Tibial artery (tissue), 4 donors: ENCODE results near the gene THEM4.
"Not testable (repeated sequence)": the region's sequence is repeated elsewhere in the genome, so short reads cannot be mapped to it uniquely, and the experiment has no call there.

ENCODE experiments used
- DNase-seq, 2 donors: peaks; one replicate each; pipeline ENCODE4 v3.0.0-alpha.2; 2019
- H3K27ac ChIP-seq, 2 donors: fragments of 200-600 bp; sonication (generic) in 1 of 2; 1 replicate in 1 of 2; 2 replicates in 1 of 2; pipeline ENCODE4 v1.5.1; 2018 to 2019; ENCODE audit warnings: mild to moderate bottlenecking in 1 of 2
- H3K27me3 ChIP-seq, 2 donors: fragments of 200-600 bp; sonication (generic) in 1 of 2; one replicate each; pipeline versions ENCODE4 v1.5.1 to v1.6.0; 2016 to 2019
- H3K36me3 ChIP-seq, 3 donors: fragments of 200-600 bp; sonication (generic) in 2 of 3; one replicate each; pipeline ENCODE4 v1.5.1; 2016 to 2019; ENCODE audit warnings: mild to moderate bottlenecking in 2 of 3
- H3K4me1 ChIP-seq, 4 donors: fragments of 200-600 bp; sonication (generic) in 2 of 4; 1 replicate in 3 of 4; 2 replicates in 1 of 4; pipeline ENCODE4 v1.5.1; 2016 to 2019
- H3K4me3 ChIP-seq, 2 donors: fragments of 200-600 bp; sonication (generic) in 1 of 2; 1 replicate in 1 of 2; 2 replicates in 1 of 2; pipeline ENCODE4 v1.5.1; 2018 to 2019; ENCODE audit warnings: mild to moderate bottlenecking in 2 of 2
- H3K9me3 ChIP-seq, 3 donors: fragments of 200-600 bp; sonication (generic) in 1 of 3; one replicate each; pipeline ENCODE4 v1.5.1; 2016 to 2019
- intact Hi-C: fragments of 100-400 bp; cut with DNase I; formaldehyde crosslinking; loops from one replicate; pipeline ENCODE4 v1.15.0; 2023; ENCODE audit warnings: low total_unique reads
- TF ChIP-seq, protein P1 (sequence below), 2 experiments: fragments of 200-600 bp in 1 of 2; fragments of 450-650 bp in 1 of 2; IDR thresholded peaks; one replicate each; pipeline ENCODE4 v1.5.1; 2017 to 2019; ENCODE audit warnings: antibody characterized with exemption in 2 of 2, mild to moderate bottlenecking in 1 of 2, moderate library complexity in 1 of 2

THEM4 gene

DNA sequence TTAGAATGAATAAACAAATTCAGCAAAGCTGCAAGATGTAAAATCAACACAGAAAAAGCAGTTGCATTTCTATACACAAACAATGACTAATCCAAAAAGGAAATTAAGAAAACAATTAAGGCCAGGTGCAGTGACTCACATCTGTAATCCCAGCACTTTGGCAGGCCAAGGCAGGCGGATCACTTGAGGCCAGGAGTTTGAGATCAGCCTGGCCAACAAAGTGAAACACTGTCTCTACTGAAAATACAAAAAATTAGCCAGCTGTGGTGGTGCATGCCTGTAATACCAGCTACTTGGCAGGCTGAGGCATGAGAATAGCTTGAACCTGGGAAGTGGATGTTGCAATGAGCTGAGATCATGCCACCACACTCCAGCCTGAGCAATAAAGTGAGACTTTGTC lies 22.3 kb downstream of the THEM4 start:
- Histone ChIP-seq H3K36me3 (peaks cover 15 to 59% (median 25%) of the 10 kb centered on the region in 3 donors), H3K4me1 (no peaks in the 10 kb centered on the region), H3K27ac (no peak overlapping the region), H3K27me3 (no peaks in the 10 kb centered on the region), H3K9me3 (no peaks in the 10 kb centered on the region), H3K4me3 (no peak overlapping the region)
- intact Hi-C loops: no loop called here
- no peak for DNase-seq
- TF ChIP-seq, protein P1, sequence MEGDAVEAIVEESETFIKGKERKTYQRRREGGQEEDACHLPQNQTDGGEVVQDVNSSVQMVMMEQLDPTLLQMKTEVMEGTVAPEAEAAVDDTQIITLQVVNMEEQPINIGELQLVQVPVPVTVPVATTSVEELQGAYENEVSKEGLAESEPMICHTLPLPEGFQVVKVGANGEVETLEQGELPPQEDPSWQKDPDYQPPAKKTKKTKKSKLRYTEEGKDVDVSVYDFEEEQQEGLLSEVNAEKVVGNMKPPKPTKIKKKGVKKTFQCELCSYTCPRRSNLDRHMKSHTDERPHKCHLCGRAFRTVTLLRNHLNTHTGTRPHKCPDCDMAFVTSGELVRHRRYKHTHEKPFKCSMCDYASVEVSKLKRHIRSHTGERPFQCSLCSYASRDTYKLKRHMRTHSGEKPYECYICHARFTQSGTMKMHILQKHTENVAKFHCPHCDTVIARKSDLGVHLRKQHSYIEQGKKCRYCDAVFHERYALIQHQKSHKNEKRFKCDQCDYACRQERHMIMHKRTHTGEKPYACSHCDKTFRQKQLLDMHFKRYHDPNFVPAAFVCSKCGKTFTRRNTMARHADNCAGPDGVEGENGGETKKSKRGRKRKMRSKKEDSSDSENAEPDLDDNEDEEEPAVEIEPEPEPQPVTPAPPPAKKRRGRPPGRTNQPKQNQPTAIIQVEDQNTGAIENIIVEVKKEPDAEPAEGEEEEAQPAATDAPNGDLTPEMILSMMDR (IDR thresholded peaks at IDR 0.05): no peak

DNA sequence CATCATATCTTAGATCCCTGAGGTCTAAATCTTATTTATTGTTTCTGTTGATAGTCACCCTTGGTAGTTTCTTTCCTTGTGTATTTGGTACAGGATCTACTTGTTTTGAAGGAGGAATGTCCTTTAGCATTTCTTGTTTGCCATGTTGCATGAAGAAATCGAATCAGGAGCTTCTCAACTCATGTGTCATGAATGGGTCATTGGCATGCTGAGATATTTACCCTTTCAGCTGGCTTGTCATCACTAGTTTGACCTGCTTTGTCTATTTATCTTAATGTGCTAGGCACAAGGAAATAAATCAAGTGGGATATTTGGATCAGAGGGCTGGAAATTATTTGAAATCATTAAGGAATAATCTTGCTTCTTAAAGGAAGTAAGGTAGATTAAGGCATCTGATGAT lies 23.8 kb downstream of the THEM4 start:
- no peaks in the 10 kb centered on the region for H3K27me3 ChIP-seq
- no peaks in the 10 kb centered on the region for H3K4me1 ChIP-seq
- no peak overlapping the region for H3K4me3 ChIP-seq
- intact Hi-C loops: no loop called here
- no peaks in the 10 kb centered on the region for H3K9me3 ChIP-seq
- TF ChIP-seq, protein P1 (IDR thresholded peaks at IDR 0.05): no peak
- peaks cover 13 to 47% (median 25%) of the 10 kb centered on the region in 3 donors for H3K36me3 ChIP-seq
- H3K27ac ChIP-seq: no peak overlapping the region
- no peak for DNase-seq

DNA sequence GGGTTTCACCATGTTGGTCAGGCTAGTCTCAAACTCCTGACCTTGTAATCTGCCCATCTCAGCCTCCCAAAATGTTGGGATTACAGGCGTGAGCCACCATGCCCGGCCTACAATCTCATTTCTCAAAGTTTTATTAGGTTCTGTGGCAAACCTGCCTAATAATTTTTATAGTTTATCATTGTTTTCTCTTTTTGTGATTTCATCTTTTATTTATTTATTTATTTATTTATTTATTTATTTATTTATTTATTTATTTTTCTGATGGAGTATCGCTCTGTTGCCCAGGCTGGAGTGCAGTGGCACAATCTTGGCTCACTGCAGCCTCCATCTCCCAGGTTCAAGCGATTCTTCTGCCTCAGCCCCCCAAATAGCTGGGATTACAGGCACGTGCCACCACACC lies 24.4 kb downstream of the THEM4 start:
- intact Hi-C loops, H3K27me3 ChIP-seq, H3K27ac ChIP-seq, H3K9me3 ChIP-seq, H3K4me3 ChIP-seq, H3K4me1 ChIP-seq, DNase-seq: not testable (repeated sequence)
- peaks cover 17 to 41% (median 25%) of the 10 kb centered on the region in 3 donors for H3K36me3 ChIP-seq

DNA sequence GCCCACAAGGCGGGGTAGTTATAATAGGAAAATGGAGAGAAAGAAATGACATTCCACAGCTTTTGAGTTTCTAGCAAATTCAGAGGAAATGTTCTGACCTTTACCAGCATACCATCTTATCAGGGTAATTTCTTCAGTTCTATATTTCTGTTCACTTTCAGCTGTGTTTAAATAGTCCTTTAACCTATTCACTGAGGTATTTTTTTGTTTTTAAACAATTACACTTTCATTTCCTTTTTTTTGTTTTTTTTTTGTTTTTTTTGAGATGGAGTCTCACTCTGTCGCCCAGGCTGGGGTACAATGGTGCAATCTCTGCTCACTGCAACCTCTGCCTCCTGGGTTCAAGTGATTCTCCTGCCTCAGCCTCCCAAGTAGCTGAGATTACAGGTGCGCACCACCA lies 24.9 kb downstream of the THEM4 start:
- H3K36me3 ChIP-seq: peaks cover 17 to 39% (median 25%) of the 10 kb centered on the region in 3 donors
- H3K27me3 ChIP-seq, H3K4me3 ChIP-seq, intact Hi-C loops, DNase-seq, H3K9me3 ChIP-seq, H3K4me1 ChIP-seq, H3K27ac ChIP-seq: not testable (repeated sequence)

DNA sequence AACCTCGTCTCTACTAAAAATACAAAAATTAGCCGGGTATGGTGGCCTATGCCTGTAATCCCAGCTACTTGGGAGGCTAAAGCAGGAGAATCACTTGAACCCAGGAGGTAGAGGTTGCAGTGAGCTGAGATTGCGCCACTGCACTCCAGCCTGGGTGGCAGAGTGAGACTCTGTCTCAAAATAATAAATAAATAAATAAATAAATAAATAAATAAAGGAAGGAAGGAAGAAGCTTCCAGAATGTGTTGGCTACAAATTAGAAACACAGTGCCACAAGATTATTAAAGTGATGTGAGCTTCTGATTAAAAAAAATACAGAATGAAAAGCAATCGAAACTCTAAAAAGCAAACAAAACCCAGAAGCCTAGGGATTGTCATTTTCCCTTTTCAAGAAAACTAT lies 25.4 kb downstream of the THEM4 start:
- H3K4me1 ChIP-seq, H3K27me3 ChIP-seq, H3K27ac ChIP-seq, intact Hi-C loops, H3K9me3 ChIP-seq, H3K4me3 ChIP-seq, DNase-seq: not testable (repeated sequence)
- peaks cover 17 to 34% (median 22%) of the 10 kb centered on the region in 3 donors for H3K36me3 ChIP-seq

DNA sequence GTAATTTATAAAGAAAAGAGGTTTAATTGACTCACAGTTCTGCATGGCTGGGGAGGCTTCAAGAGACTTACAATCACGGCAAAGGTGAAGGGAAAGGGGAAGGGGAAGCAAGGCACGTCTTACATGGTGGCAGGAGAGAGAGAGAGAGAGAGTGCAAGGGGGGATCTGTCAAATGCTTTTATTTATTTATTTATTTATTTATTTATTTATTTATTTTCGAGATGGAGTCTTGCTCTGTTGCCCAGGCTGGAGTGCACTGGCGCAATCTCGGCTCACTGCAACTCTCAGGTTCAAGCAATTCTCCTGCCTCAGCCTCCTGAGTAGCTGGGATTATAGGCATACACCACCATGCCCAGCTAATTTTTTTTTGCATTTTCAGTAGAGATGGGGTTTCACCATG lies 26.4 kb downstream of the THEM4 start:
- H3K9me3 ChIP-seq, H3K27ac ChIP-seq, intact Hi-C loops, DNase-seq, H3K4me3 ChIP-seq, H3K27me3 ChIP-seq, H3K4me1 ChIP-seq: not testable (repeated sequence)
- peaks cover 9 to 24% (median 12%) of the 10 kb centered on the region in 3 donors for H3K36me3 ChIP-seq

DNA sequence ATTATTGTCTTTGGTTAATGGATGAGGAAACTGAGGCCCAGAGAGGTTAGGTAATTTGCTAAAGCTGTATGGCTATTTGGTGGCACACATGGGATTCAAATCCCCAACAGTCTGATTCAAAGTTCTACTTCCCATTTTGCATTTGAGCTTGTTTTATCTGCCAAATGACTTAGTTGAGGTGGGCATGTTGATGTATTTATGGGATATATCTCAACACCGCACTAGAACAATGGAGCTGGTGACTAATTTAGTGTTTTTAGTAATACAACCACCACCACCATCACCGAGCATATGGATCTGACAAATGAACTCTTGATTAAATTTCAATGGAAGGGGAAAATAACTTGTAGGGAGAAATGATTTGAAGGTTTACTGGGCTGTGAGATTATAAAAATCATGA lies 26.8 kb downstream of the THEM4 start:
- TF ChIP-seq, protein P1 (IDR thresholded peaks at IDR 0.05): no peak
- intact Hi-C loops: no loop called here

DNA sequence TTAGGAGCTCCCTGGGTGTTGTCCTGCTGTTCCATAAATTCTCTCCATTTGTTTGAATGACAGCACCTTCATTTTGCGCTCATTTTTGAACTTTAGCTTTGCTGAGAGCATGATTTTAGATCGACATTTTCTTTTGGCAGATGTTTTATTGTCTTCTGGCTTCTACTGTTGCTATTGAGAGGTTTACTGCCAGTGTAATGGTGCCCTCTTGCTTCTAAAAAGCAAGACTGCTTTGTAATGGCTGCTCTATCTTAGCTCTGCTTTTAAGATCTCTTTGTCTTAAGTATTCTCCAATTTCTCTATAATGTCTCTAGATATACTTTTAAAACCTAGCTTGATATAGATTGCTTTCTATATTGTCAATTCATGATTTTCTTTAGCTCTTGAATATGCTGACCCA lies 27.8 kb downstream of the THEM4 start:
- TF ChIP-seq, protein P1 (IDR thresholded peaks at IDR 0.05): no peak
- no peak overlapping the region for H3K4me3 ChIP-seq
- DNase-seq: no peak
- intact Hi-C loops: no loop called here
- no peak overlapping the region for H3K27ac ChIP-seq
- no peaks in the 10 kb centered on the region for H3K4me1 ChIP-seq
- H3K27me3 ChIP-seq: no peaks in the 10 kb centered on the region
- H3K9me3 ChIP-seq: no peaks in the 10 kb centered on the region
- H3K36me3 ChIP-seq: peaks cover 0 to 20% (median 4%) of the 10 kb centered on the region in 3 donors

More for the DNA sequence above, 26.8 kb downstream of the THEM4 start:
- H3K27me3 ChIP-seq: no peaks in the 10 kb centered on the region
- DNase-seq: no peak
- peaks cover 4 to 20% (median 10%) of the 10 kb centered on the region in 3 donors for H3K36me3 ChIP-seq
- H3K4me3 ChIP-seq: no peak overlapping the region
- H3K9me3 ChIP-seq: no peaks in the 10 kb centered on the region
- no peak overlapping the region for H3K27ac ChIP-seq
- no peaks in the 10 kb centered on the region for H3K4me1 ChIP-seq
